Peyer's patch (tissue), 4 donors: ENCODE measurements around the gene EGFLAM. TPM values are rescaled to one million over a fixed set of nuclear protein-coding genes. Genes with fewer than 3 reads are reported as not detected.
A peak's percentile ranks its signal among the peaks of the same experiment; 100 is the strongest.

ENCODE experiments used
- DNase-seq, 3 donors: peaks; one replicate each; pipeline ENCODE4 v3.0.0-alpha.2; 2017 to 2019
- H3K27ac ChIP-seq, 4 donors: fragments of 200-600 bp; sonication (generic); one replicate each; pipeline ENCODE4 v1.5.1; 2016 to 2019
- H3K27me3 ChIP-seq, 2 donors: fragments of 200-600 bp; sonication (generic); one replicate each; pipeline ENCODE4 v1.5.1; 2019
- H3K36me3 ChIP-seq, 3 donors: fragments of 200-600 bp; sonication (generic); one replicate each; pipeline ENCODE4 v1.5.1; 2016 to 2019
- H3K4me1 ChIP-seq, 4 donors: fragments of 200-600 bp; sonication (generic); one replicate each; pipeline ENCODE4 v1.5.1; 2016 to 2019
- H3K4me3 ChIP-seq, 4 donors: fragments of 200-600 bp; sonication (generic); 1 replicate in 3 of 4; 2 replicates in 1 of 4; pipeline ENCODE4 v1.5.1; 2016 to 2019; ENCODE audit warnings: mild to moderate bottlenecking in 1 of 4
- H3K9me3 ChIP-seq, 4 donors: fragments of 200-600 bp; sonication (generic); one replicate each; pipeline ENCODE4 v1.5.1; 2016 to 2019; ENCODE audit warnings: mild to moderate bottlenecking in 1 of 4
- POLR2A ChIP-seq, 2 donors: fragments of 450-650 bp; IDR thresholded peaks; one replicate each; pipeline ENCODE4 v1.5.1; 2017; ENCODE audit warnings: antibody characterized with exemption in 2 of 2, mild to moderate bottlenecking in 2 of 2, moderate library complexity in 2 of 2
- total RNA-seq, 4 donors: library from RNA; depleted of rRNA; stranded (reverse); fragments of >200 nt; gene quantifications; one replicate each; pipeline ENCODE4 v1.1.0, GENCODE V29; 2016
- TF ChIP-seq, protein P1 (sequence below), 6 experiments: fragments of 450-650 bp in 4 of 6; fragments of 200-600 bp in 2 of 6; sonication (generic) in 1 of 6; IDR thresholded peaks; one replicate each; pipeline ENCODE4 v1.5.1; 2017 to 2019; ENCODE audit warnings: antibody characterized with exemption in 6 of 6, mild to moderate bottlenecking in 3 of 6, moderate library complexity in 1 of 6

The EGFLAM gene
- total RNA-seq, 4 donors from 2014 or later = 0.54 to 1.7 (median 0.70) TPM; not detected in 1

DNA sequence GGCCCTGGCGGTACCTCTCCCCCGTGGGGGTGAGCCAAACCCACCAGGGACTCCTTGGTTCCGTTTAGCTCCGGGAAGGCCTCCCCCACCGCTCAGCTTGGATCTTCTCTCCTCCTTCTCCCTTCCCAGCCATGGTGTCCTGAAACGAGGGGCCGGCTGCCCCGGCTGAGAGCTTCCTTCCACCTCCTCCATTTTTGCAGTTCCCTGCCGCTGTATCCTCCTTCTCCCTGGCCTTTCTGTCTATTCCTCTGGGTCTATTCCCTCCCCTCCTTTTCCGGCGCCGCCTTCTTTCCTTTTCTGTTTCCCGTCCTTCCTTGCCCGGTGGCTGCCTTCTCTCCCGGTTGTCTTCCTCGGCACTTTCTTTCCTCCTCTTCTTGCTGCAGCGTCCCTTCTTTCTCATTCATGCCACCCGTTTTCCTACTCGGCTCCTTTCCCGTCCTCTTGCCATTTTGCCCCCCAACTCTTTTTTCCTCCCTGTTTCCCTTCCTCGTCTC, 187.7 kb downstream of the EGFLAM start:
- Histone ChIP-seq H3K9me3 (no peaks in the 10 kb centered on the region), H3K27me3 (no peaks in the 10 kb centered on the region), H3K36me3 (no peaks in the 10 kb centered on the region), H3K4me1 (no peaks in the 10 kb centered on the region), H3K27ac (peak overlapping the region in 1 of 4 donors; percentile 15), H3K4me3 (no peak overlapping the region)
- TF ChIP-seq, protein P1, sequence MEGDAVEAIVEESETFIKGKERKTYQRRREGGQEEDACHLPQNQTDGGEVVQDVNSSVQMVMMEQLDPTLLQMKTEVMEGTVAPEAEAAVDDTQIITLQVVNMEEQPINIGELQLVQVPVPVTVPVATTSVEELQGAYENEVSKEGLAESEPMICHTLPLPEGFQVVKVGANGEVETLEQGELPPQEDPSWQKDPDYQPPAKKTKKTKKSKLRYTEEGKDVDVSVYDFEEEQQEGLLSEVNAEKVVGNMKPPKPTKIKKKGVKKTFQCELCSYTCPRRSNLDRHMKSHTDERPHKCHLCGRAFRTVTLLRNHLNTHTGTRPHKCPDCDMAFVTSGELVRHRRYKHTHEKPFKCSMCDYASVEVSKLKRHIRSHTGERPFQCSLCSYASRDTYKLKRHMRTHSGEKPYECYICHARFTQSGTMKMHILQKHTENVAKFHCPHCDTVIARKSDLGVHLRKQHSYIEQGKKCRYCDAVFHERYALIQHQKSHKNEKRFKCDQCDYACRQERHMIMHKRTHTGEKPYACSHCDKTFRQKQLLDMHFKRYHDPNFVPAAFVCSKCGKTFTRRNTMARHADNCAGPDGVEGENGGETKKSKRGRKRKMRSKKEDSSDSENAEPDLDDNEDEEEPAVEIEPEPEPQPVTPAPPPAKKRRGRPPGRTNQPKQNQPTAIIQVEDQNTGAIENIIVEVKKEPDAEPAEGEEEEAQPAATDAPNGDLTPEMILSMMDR (IDR thresholded peaks at IDR 0.05) = no peak
- no peak for TF ChIP-seq POLR2A (IDR thresholded peaks at IDR 0.05)
- no peak for DNase-seq

DNA sequence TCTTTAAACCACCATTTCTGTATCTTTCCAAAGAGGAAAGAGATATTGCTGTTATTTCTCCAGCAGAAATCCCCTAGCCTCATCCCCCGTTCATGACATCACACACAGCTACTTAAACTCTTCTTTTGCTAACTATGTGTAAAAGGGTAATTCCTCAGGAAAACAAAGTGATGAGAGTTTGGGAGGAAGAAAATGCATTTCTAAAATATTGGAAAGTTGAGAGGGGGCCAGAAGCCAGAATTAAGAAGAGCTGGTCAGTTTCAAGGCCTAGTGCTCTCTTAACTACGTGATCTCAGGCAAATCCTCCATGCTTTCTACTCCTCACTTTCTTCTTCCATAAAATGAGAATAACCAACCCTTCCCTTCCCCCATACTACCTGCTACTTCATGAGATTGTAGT, 188.7 kb downstream of the EGFLAM start:
- TF ChIP-seq POLR2A (IDR thresholded peaks at IDR 0.05) = no peak
- TF ChIP-seq, protein P1 (IDR thresholded peaks at IDR 0.05) = no peak
- H3K9me3 ChIP-seq = no peaks in the 10 kb centered on the region
- H3K4me1 ChIP-seq = no peaks in the 10 kb centered on the region
- no peaks in the 10 kb centered on the region for H3K36me3 ChIP-seq
- DNase-seq = no peak
- H3K27ac ChIP-seq = no peak overlapping the region
- H3K4me3 ChIP-seq = no peak overlapping the region
- no peaks in the 10 kb centered on the region for H3K27me3 ChIP-seq

DNA sequence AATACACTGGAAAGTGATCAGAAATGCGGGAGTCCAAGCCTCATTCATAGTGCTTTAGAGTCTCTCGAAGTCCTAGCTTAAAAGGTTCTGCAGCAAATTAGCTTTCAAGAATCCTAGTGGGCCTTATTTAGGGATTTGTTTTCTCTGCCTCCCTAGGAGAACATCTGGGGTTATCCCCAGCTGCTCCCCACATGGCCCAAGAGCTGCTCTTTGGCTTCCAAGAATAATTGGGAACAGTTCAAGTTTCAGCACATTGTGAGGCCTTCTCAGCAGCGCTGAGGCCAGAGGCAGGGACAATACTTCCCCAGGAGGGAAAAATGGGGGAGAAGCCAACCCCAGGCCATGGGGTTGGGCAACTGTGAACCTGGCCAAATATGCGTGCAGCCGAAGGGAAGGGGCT, 189.4 kb downstream of the EGFLAM start:
- no peaks in the 10 kb centered on the region for H3K9me3 ChIP-seq
- DNase-seq = no peak
- H3K4me1 ChIP-seq = no peaks in the 10 kb centered on the region
- peak overlapping the region in 1 of 4 donors; percentile 36 for H3K27ac ChIP-seq
- no peaks in the 10 kb centered on the region for H3K27me3 ChIP-seq
- H3K4me3 ChIP-seq = no peak overlapping the region
- no peaks in the 10 kb centered on the region for H3K36me3 ChIP-seq
- TF ChIP-seq, protein P1 (IDR thresholded peaks at IDR 0.05) = no peak
- no peak for TF ChIP-seq POLR2A (IDR thresholded peaks at IDR 0.05)

DNA sequence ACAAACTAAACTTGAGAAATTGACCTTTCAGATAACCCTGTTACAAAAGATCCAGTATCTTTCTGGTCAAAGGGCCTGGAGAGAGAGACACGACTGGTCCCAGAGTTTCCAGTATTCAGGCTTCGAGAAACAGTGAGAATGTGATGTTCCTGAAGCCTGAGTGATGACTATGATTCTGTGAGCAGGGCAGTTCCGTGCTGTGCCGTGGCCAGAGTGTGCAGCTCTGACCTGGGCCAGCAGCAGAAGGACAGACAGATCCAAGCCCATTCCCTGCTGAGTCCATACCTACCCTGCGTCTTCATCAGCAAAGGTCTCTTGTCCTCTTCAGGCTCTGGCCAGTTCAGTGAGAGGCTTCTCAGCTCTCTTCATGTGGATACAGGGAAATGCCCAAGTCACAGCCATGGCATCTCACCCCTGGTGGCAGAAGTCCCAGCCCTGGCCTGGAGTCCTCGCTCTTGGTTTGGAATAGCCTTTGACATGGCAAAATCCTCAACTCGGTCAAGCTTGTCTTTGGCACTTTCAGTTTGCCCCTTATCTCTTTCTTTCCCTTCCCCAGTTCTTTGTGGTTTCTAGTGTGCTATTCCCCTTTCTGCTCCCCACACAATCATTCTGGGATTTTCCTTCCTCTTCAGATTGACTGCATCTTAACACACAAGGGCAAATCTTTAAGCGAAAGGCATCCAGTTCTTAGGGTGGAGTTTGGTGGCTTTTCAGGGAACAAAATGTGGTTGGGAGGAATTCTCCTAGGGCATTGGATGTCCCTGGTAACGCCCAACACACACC, 190.4 kb downstream of the EGFLAM start:
- no peaks in the 10 kb centered on the region for H3K27me3 ChIP-seq
- no peak overlapping the region for H3K27ac ChIP-seq
- no peak overlapping the region for H3K4me3 ChIP-seq
- DNase-seq = no peak
- H3K36me3 ChIP-seq = no peaks in the 10 kb centered on the region
- H3K9me3 ChIP-seq = no peaks in the 10 kb centered on the region
- no peak for TF ChIP-seq POLR2A (IDR thresholded peaks at IDR 0.05)
- H3K4me1 ChIP-seq = no peaks in the 10 kb centered on the region

DNA sequence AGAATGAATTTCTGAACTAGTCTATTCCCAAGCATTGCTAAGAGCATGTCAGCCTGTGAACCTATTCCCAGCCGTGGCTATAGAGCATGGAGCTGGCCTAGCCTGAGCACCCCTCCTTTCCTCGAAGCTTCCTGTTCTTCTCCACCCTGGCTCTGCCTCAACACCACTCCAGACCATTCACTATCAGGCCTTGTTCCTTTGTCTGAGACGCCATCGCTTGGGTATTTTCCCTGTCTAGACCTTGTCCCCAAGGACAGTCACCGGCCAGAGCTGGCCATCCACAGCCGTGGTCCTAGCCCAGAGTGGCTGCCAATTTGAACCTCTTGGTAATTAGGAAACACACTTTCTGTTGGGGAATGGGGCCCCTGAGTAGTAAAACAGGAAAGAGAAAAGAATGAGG, 192.3 kb downstream of the EGFLAM start:
- no peak overlapping the region for H3K4me3 ChIP-seq
- TF ChIP-seq, protein P1 (IDR thresholded peaks at IDR 0.05) = no peak
- no peak for TF ChIP-seq POLR2A (IDR thresholded peaks at IDR 0.05)
- no peaks in the 10 kb centered on the region for H3K9me3 ChIP-seq
- H3K27ac ChIP-seq = no peak overlapping the region
- H3K4me1 ChIP-seq = no peaks in the 10 kb centered on the region
- H3K27me3 ChIP-seq = no peaks in the 10 kb centered on the region
- no peak for DNase-seq
- H3K36me3 ChIP-seq = no peaks in the 10 kb centered on the region

DNA sequence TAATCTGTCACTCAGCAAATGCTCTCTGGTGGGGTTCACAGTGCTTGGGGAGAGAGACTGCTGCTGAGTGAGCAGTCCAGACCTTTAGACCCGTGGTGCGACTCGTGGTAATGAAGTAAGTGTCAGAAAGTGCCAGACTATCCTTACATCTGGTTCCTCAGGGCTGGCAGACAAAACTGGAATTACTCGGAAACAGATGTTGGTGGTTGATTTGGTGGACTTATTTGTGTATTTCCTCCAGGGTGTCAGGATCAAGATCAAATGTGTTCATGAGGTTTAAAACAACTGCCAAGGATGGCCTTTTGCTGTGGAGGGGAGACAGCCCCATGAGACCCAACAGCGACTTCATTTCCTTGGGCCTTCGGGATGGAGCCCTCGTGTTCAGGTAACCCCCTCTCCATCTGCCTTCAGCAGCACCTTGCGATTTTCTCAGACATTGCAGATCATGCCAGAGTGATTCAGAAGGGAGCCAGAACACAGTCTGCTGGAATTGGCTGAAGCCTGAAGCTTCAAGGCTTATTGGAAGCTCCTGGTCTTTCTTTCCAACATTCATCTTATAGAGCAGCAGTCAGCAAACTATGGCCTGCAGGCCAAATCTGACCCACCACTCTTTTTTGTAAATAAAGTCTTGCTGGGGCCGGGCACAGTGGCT, 192.8 kb downstream of the EGFLAM start:
- TF ChIP-seq, protein P1 (IDR thresholded peaks at IDR 0.05) = no peak
- no peak for TF ChIP-seq POLR2A (IDR thresholded peaks at IDR 0.05)
- Histone ChIP-seq H3K9me3 (no peaks in the 10 kb centered on the region), H3K4me3 (no peak overlapping the region), H3K36me3 (no peaks in the 10 kb centered on the region), H3K4me1 (no peaks in the 10 kb centered on the region), H3K27ac (no peak overlapping the region), H3K27me3 (no peaks in the 10 kb centered on the region)
- DNase-seq = no peak
